HG02623 (cell line): ENCODE results near the gene EGLN2.
"Not testable (repeated sequence)": the region's sequence is repeated elsewhere in the genome, so short reads cannot be mapped to it uniquely, and the experiment has no call there.

ENCODE experiments used
- ATAC-seq: cut with Tn5 transposase; IDR thresholded peaks from one replicate; pipeline ENCODE4 v1.9.1; 2021; ENCODE audit warnings: moderate library complexity; ENCODE audit not compliant: unreplicated experiment

The EGLN2 gene

DNA sequence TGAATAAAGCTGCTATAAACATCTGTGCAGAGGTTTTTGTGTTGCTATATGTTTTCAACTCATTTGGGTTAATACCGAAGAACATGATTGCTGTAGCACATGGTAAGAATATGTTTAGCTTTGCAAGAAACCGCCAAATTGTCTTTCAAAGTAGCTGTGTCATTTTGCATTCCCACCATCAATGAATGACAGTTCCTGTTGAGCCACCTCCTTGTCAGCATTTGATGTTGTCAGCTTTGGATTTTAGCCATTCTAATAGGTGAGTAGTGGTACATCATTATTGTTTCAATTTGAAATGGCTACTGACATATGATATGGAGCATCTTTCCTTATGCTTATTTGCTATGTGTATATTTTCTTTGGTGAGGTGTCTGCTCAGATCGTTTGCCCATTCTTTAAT, 43.0 kb downstream of the EGLN2 start:
- ATAC-seq: not testable (repeated sequence)

DNA sequence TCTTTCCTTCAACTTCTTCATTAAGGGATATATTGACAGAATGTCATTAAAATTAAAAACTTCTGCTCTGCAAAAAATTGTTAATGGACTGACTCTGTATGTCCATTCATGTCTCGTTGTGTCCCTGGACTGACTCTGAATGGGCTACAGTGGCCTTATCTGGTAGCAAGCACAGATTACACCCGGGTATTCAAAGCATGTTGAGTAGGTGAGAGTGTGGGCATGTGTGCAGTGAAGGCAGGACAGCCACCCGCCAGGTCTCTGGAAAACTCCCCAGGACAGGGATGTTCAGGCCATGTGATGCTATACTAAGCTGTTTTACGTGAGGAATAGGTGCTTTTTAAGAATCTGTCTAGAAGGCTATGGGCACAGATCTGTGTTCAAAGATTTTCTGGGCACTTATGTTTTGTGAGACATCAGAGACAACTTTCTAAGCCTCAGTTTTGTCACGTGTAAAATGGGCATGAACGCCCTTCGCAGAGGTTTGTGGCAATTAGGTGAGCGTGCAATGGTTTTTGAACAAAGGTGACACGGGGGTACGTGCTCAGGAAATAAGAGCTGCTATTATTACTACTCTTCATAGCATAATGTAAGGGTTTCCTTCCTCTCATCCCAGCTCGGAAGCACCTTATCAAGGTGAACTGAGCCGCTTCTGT, 44.1 kb downstream of the EGLN2 start:
- ATAC-seq: not testable (repeated sequence)

DNA sequence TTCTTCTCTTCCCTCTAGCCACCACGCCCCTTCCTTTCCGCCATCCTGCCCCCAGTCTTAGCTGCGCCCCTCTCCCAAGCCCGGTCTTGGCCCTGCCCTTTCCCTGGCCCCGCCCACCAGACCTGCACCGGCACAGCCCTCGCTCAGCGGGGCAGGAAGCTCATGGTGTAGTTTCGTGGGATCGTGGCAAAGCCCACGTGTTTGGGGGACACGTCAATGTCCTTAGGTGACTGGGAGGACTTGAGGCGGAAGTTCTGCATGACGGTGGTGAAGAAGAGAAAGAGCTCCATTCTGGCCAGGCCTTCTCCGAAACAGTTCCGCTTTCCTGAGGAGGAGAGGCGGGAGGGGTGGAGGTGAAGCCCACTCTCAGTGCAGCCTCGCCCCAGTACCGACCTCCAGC, 44.7 kb downstream of the EGLN2 start:
- not testable (repeated sequence) for ATAC-seq

DNA sequence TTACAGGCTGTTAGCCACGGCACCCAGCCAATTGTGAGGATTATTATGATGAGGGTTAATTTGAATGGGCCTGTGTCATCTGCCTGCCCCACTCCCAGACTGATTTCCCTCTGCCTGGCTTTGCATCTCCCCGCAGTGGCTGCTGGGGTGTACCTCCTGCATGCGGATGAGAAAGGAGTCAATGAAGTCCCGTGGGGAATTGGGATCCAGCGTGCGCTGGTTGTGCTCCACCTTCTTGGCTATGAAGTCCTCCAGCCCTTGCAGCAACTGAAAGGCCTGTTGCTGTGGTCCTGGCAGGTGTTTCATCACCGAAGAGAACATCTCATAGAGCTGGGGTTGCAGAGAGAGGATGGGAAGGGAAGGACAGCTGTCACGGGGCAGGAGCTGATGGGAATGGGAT, 47.7 kb downstream of the EGLN2 start:
- ATAC-seq: not testable (repeated sequence)

DNA sequence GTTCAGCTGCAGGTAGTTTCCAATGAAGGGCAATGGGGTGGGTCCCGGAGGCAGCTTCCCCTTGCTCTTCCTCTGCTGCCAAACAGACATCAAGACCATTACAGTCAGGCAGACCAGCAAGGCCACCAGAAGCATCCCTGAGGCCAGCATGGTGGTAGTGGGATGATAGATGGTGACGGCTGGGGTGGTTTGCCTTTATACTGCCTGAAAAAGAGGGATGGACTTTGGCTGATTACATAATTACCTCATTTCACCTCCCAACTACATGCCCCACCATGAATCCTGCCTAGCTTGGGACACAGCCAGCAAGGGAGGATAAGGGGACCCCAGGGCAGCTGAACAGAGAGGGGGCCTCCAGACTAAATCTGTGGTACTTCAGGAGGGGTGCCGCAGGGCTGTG, 51.3 kb downstream of the EGLN2 start, which contains the start of gene CYP2A6:
Gene CYP2A6 (minus strand): TSS at position 171 of the 400 bp plus-strand sequence. CDS start 21 bp downstream, at position 150.
- ATAC-seq: not testable (repeated sequence)

DNA sequence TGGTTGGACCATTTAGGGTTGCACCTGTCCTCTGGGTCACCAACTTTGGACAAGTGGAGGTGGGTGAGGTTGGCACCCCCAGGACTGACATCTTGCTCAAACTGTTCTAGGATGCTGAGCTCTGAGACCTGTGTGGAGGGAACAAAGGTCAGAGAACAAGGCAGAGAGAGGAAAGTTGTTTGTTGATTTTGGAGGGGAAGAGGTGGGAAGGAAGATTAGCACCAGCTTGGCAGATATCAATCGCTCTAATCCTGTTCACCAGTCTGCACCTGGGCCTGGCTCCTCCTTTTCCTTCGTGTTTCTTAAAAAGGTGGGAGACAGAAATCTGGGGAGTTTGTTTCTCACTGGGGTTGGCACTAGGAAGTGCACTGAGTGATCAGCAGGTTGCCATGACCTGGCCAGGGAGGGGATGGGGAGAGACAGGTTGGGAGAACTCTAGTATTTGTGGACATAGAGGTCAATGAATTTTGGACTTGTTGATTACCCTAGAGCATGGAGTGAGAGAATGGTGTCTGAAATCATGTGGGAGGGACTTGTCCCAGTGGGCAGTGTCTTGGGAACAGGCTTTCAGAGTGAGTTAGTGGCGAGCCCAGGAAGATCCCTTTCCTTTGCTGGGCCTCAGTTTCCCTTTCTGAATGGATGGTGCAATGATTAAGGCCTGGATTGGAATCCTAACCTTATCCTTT, 53.6 kb downstream of the EGLN2 start:
- ATAC-seq: not testable (repeated sequence)
